Skin of body (tissue), 2 donors: ENCODE measurements around the gene DEGS1. TPM values are rescaled to one million over a fixed set of nuclear protein-coding genes. Genes with fewer than 3 reads are reported as not detected.
A peak's percentile ranks its signal among the peaks of the same experiment; 100 is the strongest.
"Not testable (repeated sequence)": the region's sequence is repeated elsewhere in the genome, so short reads cannot be mapped to it uniquely, and the experiment has no call there.

Experiments
- DNase-seq: peaks from one replicate; lab custom pipeline; 2025; lab: John Stamatoyannopoulos, UW
- total RNA-seq: library from RNA; depleted of rRNA; stranded (reverse); fragments of >200 nt; gene quantifications from one replicate; pipeline ENCODE4 v1.2.3, GENCODE V29; 2014

Gene DEGS1
- total RNA-seq, 1 donor from 2014 or later = 170 TPM

DNA sequence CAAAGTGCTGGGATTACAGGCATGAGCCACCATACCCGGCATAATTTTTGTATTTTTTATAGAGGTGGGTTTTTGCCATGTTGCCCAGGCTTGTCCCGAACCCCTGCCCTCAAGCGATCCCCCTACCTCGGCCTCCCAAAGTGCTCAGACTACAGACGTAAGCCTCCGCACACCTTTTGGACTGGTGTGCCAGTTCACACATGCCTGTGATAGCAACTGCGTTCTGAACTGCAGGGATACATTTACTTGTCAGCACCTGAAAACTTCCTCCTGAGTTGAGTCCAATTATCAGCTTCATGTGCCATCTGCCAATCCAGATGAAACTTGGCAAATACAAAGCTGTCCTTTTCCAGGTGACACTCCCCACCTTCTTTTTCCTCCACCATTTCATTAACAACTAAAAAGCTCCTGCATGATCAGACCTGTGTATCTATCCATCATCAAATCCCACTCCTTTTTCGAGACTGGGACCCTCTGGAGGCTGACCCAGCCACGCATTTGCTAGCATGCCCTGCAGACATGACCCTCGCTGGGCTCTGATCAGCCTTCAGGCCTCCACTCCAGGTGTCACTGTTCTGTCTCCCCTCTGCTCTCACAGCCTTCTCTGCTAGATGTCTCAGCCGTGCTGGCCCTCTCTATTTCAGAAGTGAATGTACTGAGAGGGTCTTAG is 2.1 kb upstream of the DEGS1 start:
- no peak for DNase-seq

DNA sequence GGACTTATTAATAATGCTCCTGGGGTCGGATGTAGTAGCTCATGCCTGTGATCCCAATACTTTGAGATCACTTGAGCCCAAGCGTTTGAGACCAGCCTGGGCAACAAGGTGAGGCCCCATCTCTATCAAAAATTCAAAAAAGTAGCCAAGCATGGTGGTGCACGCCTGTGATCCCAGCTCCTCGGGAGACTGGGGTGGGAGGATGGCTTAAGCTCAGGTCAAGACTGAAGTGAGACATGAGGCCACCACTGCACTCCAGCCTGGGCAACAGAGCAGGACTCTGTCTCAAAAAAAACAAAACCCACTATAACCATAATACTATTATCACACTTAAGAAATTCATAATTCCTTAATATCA is 1.6 kb upstream of the DEGS1 start:
- no peak for DNase-seq

DNA sequence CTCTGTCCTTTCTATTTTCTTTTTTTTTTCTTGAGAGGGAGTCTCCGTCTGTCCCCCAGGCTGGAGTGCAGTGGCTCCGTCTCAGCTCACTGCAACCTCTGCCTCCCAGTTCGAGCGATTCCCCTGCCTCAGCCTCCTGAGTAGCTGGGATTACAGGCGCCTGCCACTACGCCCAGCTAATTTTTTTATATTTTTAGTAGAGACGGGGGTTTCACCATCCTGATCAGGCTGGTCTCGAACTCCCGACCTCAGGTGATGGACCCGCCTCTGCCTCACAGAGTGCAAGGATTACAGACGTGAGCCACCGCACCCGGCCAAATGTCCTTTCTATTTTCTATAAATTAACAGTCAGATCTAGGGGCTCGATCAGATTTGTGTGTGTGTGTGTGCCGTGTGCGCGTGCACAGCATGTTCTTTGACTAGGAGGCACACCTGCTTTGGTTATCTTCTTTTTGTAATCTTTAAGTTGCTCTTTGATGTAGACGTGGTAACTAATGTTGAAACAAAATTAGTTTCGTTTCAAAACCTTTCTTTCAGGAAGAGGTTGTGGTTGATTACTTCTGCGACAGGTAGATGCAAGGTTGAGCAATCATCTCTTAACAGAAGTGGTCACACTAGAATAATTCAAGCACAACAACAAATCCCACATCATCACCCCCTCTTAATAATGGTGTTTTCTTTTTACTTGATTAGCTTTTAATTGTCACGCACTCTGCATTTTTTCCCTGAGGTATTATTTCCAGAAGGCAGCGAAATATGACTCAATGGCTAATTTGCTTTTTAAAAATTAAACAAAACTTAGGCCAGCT is 779 bp upstream of the DEGS1 start:
- no peak for DNase-seq

DNA sequence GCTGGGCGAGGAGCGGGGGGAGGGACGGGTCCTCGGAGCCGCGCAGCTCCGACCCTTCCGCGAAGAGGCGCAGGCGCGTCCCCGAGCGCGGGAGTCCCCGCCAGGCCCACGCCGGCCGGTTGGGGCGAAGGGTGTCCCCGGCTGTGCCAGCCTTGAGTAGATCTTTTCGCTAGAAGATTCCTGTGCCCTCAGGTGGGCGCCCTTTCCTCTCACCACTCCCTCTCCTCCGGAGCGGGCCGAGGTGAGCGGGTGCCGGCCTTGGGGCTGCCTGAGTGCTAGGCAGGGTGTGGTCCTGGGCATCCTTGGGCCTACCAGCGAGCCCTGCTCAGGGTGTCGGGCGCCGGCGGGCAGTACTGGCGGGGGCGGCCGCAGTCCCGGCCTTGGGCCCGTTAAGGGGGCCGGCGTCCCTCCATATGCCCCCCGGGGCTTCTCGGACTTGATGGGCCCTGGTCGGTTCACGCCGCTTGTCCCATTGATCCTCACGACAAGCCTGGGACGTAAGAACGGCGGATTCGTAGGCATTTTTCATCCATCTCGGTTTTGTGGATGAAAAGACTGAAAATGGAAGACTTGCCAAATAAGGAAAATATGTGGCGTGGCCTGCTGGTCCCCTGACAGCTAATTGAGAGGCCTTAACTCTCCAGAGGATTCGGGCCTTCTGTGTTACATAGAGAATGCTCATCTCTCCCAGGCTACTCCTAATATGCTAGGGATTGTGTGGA is 712 bp downstream of the DEGS1 start:
- DNase-seq = peak; percentile 49

DNA sequence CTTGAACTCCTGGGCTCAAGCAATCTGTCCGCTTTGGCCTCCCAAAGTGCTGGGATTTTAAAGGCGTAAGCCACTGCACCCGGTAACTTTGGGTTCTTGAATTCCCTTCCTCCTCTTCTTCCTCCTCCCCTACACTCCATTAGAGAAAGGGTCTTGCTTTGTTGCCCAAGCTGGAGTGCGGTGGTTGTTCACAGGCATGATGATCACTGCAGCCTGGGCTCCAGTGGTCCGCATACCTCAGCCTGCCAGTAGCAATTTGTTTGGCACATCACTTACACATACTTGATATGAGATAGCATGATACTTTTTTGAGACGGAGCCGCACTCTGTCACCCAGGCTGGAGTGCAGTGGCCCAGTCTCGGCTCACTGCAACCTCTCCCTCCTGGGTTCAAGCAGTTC is 2.2 kb downstream of the DEGS1 start:
- DNase-seq = no peak

DNA sequence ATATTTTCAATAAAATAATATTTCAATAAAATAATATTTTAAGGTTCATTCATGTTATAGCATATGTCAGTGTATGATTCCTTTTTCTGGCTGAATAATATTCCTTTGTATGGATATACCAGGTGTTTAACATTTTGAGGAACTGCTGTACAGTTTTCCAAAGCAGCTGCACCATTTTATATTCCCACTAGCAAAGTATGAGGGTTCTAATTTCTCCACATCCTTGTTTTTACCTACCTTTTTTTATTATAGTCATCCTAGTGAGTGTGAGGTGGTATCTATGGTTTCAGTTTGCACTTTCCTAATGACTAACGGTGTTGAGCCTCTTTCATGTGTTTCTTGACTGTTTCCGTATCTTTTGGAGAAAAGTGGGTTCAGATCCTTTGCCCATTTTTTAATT is 5.2 kb downstream of the DEGS1 start:
- DNase-seq = no peak

DNA sequence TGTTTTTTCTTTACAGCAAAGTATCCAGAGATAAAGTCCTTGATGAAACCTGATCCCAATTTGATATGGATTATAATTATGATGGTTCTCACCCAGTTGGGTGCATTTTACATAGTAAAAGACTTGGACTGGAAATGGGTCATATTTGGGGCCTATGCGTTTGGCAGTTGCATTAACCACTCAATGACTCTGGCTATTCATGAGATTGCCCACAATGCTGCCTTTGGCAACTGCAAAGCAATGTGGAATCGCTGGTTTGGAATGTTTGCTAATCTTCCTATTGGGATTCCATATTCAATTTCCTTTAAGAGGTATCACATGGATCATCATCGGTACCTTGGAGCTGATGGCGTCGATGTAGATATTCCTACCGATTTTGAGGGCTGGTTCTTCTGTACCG is 6.5 kb downstream of the DEGS1 start:
- no peak for DNase-seq

DNA sequence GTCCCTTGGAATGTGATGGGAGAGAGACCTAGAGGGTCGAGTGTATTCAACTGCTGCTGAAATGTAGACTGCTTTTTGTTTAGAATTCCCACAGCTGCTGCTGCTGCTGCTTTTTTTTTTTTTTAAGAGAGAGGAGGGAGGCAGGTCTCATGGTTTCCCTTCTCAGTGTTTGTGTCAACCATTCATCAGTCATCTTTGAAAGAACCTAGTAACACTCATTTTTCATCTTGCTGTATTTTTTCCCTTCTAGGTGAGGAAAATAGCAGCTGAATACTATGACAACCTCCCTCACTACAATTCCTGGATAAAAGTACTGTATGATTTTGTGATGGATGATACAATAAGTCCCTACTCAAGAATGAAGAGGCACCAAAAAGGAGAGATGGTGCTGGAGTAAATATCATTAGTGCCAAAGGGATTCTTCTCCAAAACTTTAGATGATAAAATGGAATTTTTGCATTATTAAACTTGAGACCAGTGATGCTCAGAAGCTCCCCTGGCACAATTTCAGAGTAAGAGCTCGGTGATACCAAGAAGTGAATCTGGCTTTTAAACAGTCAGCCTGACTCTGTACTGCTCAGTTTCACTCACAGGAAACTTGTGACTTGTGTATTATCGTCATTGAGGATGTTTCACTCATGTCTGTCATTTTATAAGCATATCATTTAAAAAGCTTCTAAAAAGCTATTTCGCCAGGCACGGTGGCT is 9.2 kb downstream of the DEGS1 start:
- no peak for DNase-seq

DNA sequence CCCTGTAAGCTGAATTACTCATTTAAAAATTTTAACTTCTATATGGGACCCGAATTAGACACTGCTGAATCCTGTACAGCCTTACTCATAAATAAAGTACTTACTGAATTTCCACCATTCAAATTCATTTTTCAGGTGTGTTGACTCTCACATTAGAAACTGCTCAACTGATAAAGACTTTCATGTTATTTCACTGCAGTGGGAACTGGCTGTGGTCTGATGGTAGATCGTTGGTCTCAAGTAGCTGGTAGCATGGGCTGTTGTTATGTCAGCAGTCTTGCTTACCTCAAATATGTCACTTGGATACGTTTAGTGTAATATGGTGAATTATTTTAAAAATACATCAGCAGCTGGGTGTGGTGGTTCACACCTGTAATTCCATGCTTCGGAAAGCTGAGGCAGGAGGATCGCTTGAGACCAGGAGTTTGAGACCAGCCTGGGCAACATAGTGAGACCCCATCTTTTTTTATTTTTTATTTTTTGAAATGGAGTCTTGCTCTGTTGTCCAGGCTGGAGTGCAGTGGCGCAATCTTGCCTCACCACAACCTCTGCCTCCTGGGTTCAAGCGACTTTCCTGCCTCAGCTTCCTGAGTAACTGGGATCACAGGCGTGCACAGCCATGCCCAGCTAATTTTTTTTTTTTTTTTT is 10.4 kb downstream of the DEGS1 start:
- no peak for DNase-seq

DNA sequence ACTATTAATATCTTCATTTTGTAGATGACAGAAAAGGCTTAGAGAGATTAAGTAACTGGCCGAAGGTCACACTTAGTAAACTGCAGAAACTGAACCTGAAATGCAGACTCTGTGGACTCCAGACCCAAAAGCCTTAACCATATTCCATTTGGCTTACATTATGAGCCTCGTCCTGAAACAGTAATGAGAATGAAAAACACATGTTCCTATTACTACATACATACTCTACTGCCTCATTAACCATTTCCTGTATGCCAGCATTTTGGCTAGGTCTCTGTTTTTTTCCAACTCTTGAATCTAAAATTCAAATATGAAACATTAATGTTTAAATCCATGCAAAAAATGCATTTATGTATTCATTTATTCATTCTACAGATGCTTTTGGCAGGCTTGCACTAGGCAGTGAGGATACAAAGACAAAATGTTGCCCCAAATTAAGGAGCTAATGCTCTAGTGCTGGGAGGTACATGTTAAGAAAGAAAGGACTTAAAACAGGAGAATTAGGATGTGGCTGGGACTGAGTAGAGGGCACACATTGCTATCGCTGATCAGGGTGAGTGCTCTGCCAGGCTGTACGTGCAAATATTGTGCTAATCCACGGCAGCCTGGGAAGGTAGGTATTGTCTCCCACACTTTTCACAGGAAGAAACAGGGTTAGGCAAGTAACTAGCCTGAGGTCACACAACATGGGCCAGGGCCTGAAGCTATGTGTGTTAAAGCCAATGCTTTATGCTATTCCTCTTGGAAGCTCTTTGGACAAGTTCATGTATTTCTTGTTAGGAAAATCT is 14.0 kb downstream of the DEGS1 start:
- peak; percentile 53 for DNase-seq

DNA sequence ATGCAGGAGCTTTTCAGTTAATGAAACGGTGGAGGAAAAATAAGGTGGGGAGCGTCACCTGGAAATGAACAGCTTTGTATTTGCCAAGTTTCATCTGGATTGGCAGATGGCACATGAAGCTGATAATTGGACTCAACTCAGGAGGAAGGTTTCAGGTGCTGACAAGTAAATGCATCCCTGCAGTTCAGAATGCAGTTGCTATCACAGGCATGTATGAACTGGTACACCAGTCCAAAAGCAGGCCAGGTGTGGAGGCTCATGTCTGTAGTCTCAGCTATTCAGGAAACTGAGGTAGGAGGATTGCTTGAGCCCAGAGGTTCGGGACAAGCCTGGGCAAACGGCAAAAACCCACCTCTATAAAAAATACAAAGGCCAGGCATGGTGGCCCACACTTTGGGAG is 15.5 kb downstream of the DEGS1 start:
- no peak for DNase-seq

DNA sequence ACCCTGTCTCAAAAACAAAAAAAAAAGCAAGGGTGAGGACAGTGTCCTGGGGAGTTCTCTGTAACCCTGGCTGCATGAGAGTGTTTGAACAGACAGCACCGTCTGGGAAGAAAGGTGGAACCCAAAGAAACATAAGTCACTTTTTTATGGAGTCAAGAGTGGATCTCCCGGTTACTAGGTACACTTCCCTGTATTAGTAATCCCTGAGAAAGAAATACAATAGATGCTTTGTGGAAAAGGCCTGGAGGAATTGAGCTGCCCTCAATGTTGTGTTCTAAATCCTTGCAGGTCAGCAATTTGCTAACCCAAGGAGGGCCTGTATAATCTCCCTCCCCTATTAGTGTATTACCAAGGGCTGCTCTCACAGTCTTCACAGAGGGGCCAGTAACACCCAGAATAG is 16.6 kb downstream of the DEGS1 start:
- no peak for DNase-seq

DNA sequence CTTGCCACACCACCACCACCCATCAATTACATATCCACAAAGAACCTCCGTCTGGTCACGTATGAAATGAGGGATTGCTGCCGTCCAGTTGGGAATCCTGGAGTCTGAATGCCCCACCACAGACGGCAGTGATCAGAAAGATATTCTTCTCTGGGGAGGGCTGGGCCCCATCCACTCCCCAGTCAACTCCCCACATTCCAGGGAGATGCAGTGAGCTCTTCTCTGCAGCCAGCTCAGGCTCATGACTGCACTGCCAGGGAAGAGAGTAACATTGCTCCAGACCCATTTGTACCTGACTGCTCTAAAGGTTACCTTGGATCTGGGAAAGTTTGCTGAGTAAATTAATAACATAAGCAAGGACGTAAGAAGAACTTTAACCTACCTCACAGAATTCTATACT is 18.3 kb downstream of the DEGS1 start:
- no peak for DNase-seq

DNA sequence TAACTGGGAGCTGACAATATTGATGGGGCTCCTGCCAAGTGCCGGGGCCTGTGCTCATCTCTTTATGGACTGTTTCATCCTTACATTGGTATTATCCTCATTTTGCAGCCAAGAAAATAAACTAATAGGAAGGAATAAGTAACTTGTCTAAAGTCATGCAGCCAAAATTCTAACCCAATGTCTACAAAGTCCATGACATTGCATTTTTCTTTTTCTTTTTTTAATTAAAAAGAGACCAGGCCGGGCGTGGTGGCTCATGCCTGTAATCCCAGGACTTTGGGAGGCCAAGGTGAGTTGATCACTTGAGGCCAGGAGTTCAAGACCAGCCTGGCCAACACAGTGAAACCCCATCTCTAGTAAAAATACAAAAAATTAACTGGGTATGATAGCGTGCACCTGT is 18.8 kb downstream of the DEGS1 start:
- no peak for DNase-seq

DNA sequence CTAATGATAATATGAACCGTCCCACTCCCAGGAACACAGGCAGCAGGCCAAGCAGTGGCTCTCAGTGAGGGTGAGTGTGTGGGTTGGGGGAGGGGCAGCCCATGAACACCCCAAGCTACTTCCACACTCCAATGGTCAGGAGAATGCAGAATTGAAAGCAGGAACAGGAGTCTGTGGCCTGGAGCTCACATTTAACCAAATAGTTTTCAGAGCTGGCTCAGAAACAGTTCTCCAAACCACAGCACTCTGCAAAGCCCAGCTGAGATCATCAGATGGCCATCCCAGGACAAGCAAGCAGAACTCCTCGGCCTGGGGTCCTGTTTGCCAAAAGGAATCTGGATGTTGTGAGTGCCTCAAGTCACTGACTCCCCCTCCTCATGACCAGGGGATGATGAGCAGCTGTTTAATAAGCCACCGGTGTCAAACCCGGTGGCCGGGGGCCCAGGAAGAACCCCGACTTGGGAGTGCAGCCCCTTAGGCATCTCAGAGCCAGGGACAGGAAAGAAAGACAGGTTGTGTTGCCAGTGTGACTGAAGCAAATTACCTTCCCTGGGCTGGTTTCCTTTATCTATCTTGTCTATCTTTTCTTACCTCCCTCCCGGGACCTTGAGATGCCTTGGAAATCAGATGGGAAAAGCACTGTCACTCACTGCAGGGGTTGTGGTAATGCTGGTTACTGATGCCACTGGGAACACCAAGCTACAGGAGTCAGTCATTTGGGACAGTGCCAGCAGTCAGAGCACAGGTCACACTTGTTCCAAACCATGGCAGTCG is 20.4 kb downstream of the DEGS1 start:
- DNase-seq = no peak

DNA sequence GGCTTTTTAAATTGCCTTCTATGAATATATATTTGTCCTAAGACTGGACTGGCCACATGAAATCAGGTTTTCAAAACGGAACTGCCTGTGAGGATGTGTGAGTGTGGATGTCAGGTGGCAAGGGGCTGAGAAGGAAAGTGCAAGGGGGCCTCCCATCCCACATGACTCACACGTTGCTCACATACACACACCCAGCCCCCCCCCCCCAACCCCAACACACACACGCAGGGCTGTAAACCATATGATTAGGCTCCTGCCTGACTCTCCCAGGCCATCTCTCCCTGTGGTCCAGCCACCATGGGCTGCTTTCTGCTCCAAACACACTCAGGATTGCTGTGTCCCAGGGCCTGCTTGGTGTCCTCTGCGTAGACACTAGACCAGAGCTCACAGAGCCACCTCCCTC is 22.4 kb downstream of the DEGS1 start:
- DNase-seq = no peak

DNA sequence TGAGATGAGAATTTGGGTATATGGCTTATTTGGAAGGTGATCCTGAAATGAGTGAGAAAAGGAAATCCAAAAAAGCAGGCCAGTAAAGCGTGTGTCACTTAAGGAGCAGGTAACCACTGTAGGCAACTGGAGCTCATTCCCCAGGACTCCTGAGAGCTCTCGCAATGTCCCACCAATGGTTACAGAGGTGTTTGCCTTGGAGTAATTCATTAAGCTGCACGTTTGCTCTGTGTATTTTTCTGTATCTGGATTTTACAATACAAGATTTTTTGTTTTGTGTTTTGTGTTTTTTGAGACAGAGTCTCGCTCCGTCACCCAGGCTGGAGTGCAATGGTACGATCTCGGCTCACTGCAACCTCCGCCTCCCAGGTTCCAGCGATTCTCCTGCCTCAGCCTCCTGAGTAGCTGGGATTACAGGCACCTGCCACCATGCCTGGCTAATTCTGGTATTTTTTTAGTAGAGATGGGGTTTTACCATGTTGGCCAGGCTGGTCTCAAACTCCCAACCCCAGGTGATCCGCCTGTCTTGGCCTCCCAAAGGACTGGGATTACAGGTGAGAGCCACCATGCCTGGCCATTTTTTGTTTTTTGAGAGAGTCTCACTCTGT is 23.0 kb downstream of the DEGS1 start:
- not testable (repeated sequence) for DNase-seq

DNA sequence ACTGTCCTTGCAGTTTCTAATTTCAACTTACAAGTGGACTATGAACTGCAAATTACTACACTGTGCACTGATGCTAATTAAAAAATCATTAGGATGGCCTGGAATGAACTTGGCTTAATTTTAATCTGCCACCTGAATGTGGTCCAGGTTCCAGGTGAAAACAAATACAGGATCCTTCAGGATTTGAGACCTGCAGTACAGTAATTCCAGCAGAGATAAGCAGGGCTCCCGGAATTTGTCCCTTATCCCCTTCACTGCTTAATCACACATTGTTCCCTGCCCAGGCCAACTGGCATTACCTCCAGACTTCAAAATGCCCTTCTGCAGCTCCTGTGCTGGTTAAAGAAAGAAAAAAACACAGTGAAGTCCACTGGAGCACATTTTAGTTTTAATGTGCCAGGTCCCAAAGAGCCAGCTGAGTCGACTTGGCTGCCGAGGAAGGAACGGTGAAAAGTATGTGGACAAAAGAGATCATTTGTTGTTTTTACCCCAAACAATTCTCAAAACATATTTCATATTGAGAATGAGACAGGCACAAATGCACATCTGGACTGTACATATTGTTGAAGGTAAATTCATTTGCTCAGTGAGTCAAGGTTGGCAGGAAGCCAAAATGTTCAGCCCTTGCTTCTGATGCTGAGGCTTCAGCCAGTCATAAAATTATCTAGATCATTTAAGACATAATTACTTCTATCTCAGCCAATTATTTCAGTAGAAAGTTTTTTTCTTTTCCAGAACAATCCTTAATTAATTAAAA is 28.3 kb downstream of the DEGS1 start:
- DNase-seq = peak; percentile 37

DNA sequence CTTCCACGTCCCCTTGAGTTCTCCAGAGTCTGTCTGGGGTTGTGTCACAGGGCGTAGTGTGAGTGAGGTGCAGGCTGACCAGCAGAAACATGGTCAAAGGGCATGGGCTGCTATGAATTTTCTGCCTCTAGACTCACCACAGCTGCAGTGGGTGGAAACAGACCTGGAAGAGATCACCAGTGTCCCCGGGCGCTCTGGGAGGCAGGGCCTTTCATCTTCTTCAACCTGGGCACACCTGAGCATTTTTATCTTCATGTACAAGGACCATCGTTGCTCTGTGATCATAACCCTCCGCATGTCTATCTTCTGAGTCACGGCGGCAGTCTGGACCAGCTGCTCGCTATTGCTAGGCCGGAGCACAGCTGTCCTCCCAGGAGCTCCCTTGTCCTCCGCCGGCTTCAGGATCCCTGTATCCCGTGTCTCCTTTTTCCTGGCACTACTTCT is 29.6 kb downstream of the DEGS1 start:
- no peak for DNase-seq
